Keratinocyte (primary cell): ENCODE results near the gene C13orf42.

Experiments
- EZH2 ChIP-seq: IDR thresholded peaks from one replicate; pipeline ENCODE4 v1.6.1; 2012; ENCODE audit warnings: inconsistent platforms, mild to moderate bottlenecking, low read length, moderate library complexity
- TF ChIP-seq, protein P1 (sequence below), 3 experiments: IDR thresholded peaks in 1 of 3; conservative IDR thresholded peaks in 1 of 3; optimal IDR thresholded peaks in 1 of 3; 2 replicates in 2 of 3; 3 replicates in 1 of 3; pipeline versions ENCODE3 to v1.5.1; 2011; ENCODE audit warnings: low read length in 3 of 3, mild to moderate bottlenecking in 3 of 3, moderate library complexity in 2 of 3, control low read depth in 1 of 3, inconsistent platforms in 1 of 3; ENCODE audit not compliant: insufficient read depth in 2 of 3; ENCODE audit errors: extremely low read depth in 1 of 3

GRCh38 chr13:51148952-51149573 is 38.0 kb upstream of the C13orf42 start:
- TF ChIP-seq, protein P1, sequence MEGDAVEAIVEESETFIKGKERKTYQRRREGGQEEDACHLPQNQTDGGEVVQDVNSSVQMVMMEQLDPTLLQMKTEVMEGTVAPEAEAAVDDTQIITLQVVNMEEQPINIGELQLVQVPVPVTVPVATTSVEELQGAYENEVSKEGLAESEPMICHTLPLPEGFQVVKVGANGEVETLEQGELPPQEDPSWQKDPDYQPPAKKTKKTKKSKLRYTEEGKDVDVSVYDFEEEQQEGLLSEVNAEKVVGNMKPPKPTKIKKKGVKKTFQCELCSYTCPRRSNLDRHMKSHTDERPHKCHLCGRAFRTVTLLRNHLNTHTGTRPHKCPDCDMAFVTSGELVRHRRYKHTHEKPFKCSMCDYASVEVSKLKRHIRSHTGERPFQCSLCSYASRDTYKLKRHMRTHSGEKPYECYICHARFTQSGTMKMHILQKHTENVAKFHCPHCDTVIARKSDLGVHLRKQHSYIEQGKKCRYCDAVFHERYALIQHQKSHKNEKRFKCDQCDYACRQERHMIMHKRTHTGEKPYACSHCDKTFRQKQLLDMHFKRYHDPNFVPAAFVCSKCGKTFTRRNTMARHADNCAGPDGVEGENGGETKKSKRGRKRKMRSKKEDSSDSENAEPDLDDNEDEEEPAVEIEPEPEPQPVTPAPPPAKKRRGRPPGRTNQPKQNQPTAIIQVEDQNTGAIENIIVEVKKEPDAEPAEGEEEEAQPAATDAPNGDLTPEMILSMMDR (optimal IDR thresholded peaks at IDR 0.05 in 1 of 3, IDR thresholded peaks at IDR 0.05 in 1 of 3, conservative IDR thresholded peaks at IDR 0.05 in 1 of 3; ENCODE audit: extremely low read depth in 1 of 3, insufficient read depth in 2 of 3, low read length in 3 of 3): peak; percentile 46 to 57 (median 54)
- no peak for TF ChIP-seq EZH2
